Aorta (tissue), 5 donors: ENCODE data around the gene CCDC92B. TPM values are rescaled to one million over a fixed set of nuclear protein-coding genes. Genes with fewer than 3 reads are reported as not detected.

ENCODE experiments used
- ATAC-seq: fragments of 200-7000 bp; cut with Tn5 transposase; one replicate; pipeline ENCODE4 v1.9.1; 2022; ENCODE audit warnings: moderate library complexity; ENCODE audit not compliant: low FRiP score
- DNase-seq, 2 donors: peaks; one replicate each; pipeline ENCODE4 v3.0.0-alpha.2; 2020
- H3K27ac ChIP-seq, 2 donors: one replicate each; pipeline ENCODE4 v1.5.1; 2013; ENCODE audit warnings: low read length in 2 of 2, mild to moderate bottlenecking in 2 of 2, moderate library complexity in 2 of 2, control low read depth in 1 of 2, inconsistent platforms in 1 of 2, low read depth in 1 of 2
- H3K27me3 ChIP-seq, 2 donors: one replicate each; pipeline ENCODE4 v1.6.1; 2013; ENCODE audit warnings: control low read depth in 1 of 2, low read length in 1 of 2, mild to moderate bottlenecking in 1 of 2, moderate library complexity in 1 of 2; ENCODE audit not compliant: insufficient read depth in 2 of 2, control insufficient read depth in 1 of 2
- H3K36me3 ChIP-seq, 2 donors: one replicate each; pipeline ENCODE4 v1.6.1; 2013; ENCODE audit warnings: control low read depth in 1 of 2, low read length in 1 of 2, mild to moderate bottlenecking in 1 of 2; ENCODE audit not compliant: insufficient read depth in 2 of 2, control insufficient read depth in 1 of 2
- H3K4me1 ChIP-seq, 2 donors: one replicate each; pipeline ENCODE4 v1.6.1; 2013; ENCODE audit warnings: low read length in 2 of 2, control low read depth in 1 of 2, mild to moderate bottlenecking in 1 of 2, moderate library complexity in 1 of 2; ENCODE audit not compliant: insufficient read depth in 2 of 2, control insufficient read depth in 1 of 2
- H3K4me3 ChIP-seq, 2 donors: one replicate each; pipeline ENCODE4 v1.5.1; 2013; ENCODE audit warnings: low read length in 2 of 2, control low read depth in 1 of 2, mild to moderate bottlenecking in 1 of 2
- H3K9me3 ChIP-seq: one replicate; pipeline ENCODE4 v1.6.1; 2013; ENCODE audit warnings: mild to moderate bottlenecking, low read length; ENCODE audit not compliant: control insufficient read depth
- WGBS, 2 donors: extraction: QIAGEN DNeasy Blood & Tissue Kit; methylation state at CpG; one replicate each; pipeline ENCODE4 v1.1.7; 2013; 5-methylcytosine and 5-hydroxymethylcytosine counted together
- intact Hi-C, 2 donors: fragments of 100-400 bp; cut with DNase I; formaldehyde crosslinking; loops; one replicate each; pipeline versions ENCODE4 v1.14.2 to v1.15.0; 2022
- polyA plus RNA-seq, 2 donors: library from polyadenylated mRNA; stranded (reverse); fragments of 200-250 nt; gene quantifications; one replicate each; pipeline ENCODE4 v1.2.3, GENCODE V29; 2013
- total RNA-seq, 2 donors: library from RNA; stranded (reverse); fragmentation: NEBNext Ultra II Directional; extraction: Animal tissue kit (Norgen Biotek cat#: 25700); gene quantifications; one replicate each; pipeline ENCODE4 v1.2.1, GENCODE V29; 2021
- donor health status: healthy with polysubstance abuse.
- donor health status: Bipolar disorder and iron deficiency.
- donor health status: DM: no; HTN: no; CAD: no.
- donor health status: DM: no; HTN: no; CAD: no.
- donor health status: DM: yes; HTN: yes; CAD: no.

Gene CCDC92B
- total and polyA plus RNA-seq, 4 donors = 0.18 TPM; not detected in 3

DNA sequence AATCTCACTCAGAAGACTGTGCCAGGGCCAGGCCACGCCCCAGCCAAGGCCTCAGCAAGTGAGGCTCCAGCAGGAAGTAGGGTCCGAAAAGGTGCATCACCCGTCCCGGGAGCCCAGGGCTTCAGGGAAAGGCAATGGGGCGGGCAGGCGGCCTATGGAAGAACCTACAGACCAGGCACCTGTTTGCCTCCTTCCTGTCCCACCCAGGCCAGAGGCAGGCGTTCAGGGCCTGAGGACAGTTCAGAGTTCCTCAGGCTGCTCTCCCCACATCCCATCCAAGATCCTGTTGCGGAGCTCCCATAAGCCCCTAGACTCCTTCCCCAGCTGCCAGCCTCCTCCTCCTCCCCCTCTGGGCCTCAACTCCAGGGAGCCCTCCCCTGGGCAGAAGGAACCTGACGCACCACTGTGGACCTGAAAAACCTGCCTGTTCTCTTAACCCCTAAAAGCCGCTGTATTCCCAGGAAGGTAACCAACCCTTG lies 40.2 kb downstream of the CCDC92B start:
- Histone ChIP-seq H3K36me3 (no peaks in the 10 kb centered on the region), H3K9me3 (no peaks in the 10 kb centered on the region), H3K27ac (peak overlapping the region in 1 of 2 donors; percentile 33), H3K27me3 (no peaks in the 10 kb centered on the region), H3K4me1 (peaks cover 0 to 2% of the 10 kb centered on the region in 2 donors), H3K4me3 (no peak overlapping the region)
- ATAC-seq (no peak), DNase-seq (peak in 1 of 2 donors; percentile 60)
- WGBS, 2 donors = 29 to 30% methylated on average over 10 of the region's 10 CpGs
- intact Hi-C loops = no loop called here

- intact Hi-C loops = no loop called here
- Histone ChIP-seq H3K27ac (peak overlapping the region in 1 of 2 donors; percentile 33), H3K36me3 (no peaks in the 10 kb centered on the region), H3K27me3 (no peaks in the 10 kb centered on the region), H3K4me1 (peaks cover 0 to 2% of the 10 kb centered on the region in 2 donors), H3K4me3 (no peak overlapping the region), H3K9me3 (no peaks in the 10 kb centered on the region)
- 48 to 50% methylated on average over 18 to 21 of the region's 21 CpGs for WGBS, 2 donors
- ATAC-seq = no peak
- peak in 1 of 2 donors; percentile 49 for DNase-seq
Observed at GRCh38 chr17:2708585-2709182, 40.8 kb downstream of the CCDC92B start.

DNA sequence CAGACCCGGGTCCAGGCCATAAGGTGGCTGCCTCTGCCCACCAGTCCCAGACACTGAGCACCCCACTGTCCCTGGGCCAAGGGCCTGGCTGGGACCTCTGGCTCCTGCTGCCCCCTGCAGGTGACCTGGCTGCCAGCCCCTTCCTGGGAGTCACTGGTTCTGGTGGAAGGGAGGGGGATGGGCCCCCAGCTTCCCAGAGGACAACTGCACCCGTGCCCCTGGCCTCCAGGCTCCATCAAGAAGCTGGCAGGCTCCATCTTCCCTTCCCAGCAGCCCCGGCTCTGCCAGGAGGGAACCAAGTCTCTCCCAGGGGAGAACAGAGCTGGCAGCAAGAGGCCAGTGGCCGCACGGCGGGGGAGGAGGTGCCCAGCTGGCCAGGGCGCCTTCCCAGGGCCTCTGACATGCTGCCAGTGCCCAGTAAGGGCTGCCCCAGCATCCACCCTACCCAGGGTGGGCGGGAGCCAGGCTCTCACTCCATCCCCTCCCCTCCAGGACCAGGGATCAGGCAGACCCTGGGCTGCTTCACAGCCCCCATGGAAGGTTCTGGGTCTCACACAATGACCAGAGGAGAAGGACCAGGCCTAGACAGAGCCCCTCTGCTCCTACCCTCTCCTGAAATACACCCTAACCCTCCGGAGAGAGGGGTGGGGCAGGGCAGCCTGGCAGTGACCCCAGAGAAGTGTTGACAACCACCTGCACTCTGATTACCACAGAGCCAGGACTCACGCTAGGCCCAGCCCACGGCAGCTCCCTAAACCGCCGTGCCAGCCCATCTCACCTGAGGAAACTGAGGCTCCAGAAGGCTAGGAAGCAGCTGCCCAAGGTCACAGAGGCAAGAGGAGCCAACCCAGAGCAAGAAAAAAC lies 41.5 kb downstream of the CCDC92B start:
- no peak overlapping the region for H3K4me3 ChIP-seq
- H3K27ac ChIP-seq = peak overlapping the region in 1 of 2 donors; percentile 13
- peaks cover 0 to 2% of the 10 kb centered on the region in 2 donors for H3K4me1 ChIP-seq
- 17% methylated on average over 12 to 13 of the region's 13 CpGs for WGBS, 2 donors
- intact Hi-C loops = no loop called here
- H3K9me3 ChIP-seq = no peaks in the 10 kb centered on the region
- ATAC-seq = peak; percentile 47
- DNase-seq = peak; percentile 84 to 91
- peaks cover 0 to 3% of the 10 kb centered on the region in 2 donors for H3K36me3 ChIP-seq
- no peaks in the 10 kb centered on the region for H3K27me3 ChIP-seq

- 65 to 68% methylated on average over 17 to 21 of the region's 21 CpGs for WGBS, 2 donors
- no peak overlapping the region for H3K4me3 ChIP-seq
- peaks cover 0 to 7% of the 10 kb centered on the region in 2 donors for H3K36me3 ChIP-seq
- intact Hi-C loops = no loop called here
- no peaks in the 10 kb centered on the region for H3K27me3 ChIP-seq
- H3K4me1 ChIP-seq = peaks cover 0 to 2% of the 10 kb centered on the region in 2 donors
- DNase-seq (peak; percentile 39 to 55), ATAC-seq (no peak)
- no peak overlapping the region for H3K27ac ChIP-seq
- H3K9me3 ChIP-seq = no peaks in the 10 kb centered on the region
Observed at GRCh38 chr17:2706911-2707510, 42.4 kb downstream of the CCDC92B start.

DNA sequence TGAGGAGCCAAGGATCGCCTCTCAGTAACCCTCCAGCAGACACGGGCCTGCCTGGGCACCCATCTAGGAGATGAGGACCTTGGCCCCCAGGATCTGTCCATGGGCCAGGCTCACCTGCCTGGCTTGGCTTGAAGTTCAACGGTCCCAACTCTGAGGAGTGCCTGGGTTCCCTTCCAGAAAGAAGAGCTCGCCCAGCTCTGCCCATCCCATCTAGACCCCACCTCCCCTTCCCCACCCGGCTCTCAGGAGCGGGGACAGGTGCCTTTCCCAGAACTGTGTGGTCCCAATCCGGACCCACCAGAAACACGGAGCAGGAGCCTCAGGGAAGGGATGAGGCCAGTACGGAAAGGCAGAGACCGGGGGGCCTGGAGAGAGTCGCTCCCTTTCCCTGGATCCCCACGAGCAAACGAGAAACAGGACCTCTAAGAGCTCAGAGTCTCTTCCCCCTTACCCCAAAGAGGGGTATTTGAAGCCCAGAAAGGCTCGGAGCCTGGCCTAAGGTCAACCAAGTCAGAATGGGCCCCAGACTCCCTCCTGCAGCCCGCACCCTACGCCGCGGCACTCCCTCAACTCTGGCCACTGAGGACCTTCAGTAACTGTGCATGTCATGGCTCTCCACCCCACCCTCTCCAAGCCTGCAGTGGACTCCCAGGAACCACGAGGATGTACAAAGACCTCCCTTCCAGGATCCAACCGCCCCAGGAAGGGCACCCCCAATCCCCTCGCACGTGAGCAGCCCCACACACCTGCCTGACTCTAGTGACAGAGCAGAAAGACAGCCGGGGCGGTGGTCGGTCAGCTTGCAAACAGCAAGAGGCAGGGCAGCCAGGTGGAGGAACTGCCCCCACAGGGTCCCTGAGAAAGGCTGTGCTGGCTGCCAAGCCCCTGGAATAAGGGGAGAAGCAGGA lies 43.3 kb downstream of the CCDC92B start:
- Histone ChIP-seq H3K27me3 (no peaks in the 10 kb centered on the region), H3K9me3 (no peaks in the 10 kb centered on the region), H3K4me1 (peaks cover 0 to 2% of the 10 kb centered on the region in 2 donors), H3K36me3 (peaks cover 0 to 8% of the 10 kb centered on the region in 2 donors), H3K4me3 (no peak overlapping the region), H3K27ac (no peak overlapping the region)
- peak; percentile 39 to 70 for DNase-seq
- no peak for ATAC-seq
- intact Hi-C loops = no loop called here
- WGBS, 2 donors = 89 to 90% methylated on average over 25 of the region's 25 CpGs

DNA sequence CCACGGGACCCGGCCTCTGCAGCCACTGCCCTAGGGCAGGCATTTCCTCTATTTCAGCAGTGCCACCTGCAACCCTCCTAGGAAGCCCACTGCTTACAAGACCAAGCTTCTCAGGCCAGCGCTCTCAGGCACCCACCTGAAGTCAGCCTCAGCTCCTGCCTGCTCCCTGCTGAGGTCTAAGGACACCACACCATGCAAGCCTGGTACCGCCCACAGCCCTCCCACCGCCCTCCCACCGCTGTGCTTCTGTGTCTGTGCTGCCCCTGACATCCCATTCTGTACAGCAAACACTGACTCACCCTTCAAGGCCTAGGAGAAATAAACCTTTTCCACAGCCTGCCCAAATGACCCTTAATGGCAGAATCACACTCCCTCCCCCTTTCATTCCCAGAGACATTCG lies 44.2 kb downstream of the CCDC92B start:
- Histone ChIP-seq H3K36me3 (peaks cover 0 to 10% of the 10 kb centered on the region in 2 donors), H3K4me1 (peaks cover 0 to 2% of the 10 kb centered on the region in 2 donors), H3K9me3 (no peaks in the 10 kb centered on the region), H3K27me3 (no peaks in the 10 kb centered on the region), H3K27ac (no peak overlapping the region), H3K4me3 (no peak overlapping the region)
- WGBS, 2 donors = 85 to 91% methylated on average over 7 of the region's 7 CpGs
- intact Hi-C loops = no loop called here
- ATAC-seq (no peak), DNase-seq (peak; percentile 18 to 43)

GRCh38 chr17:2704890-2705248 lies 44.6 kb downstream of the CCDC92B start:
- 68 to 74% methylated on average over 4 of the region's 4 CpGs for WGBS, 2 donors
- peaks cover 0 to 2% of the 10 kb centered on the region in 2 donors for H3K4me1 ChIP-seq
- H3K27ac ChIP-seq = no peak overlapping the region
- intact Hi-C loops = no loop called here
- H3K27me3 ChIP-seq = no peaks in the 10 kb centered on the region
- H3K36me3 ChIP-seq = peaks cover 0 to 10% of the 10 kb centered on the region in 2 donors
- no peaks in the 10 kb centered on the region for H3K9me3 ChIP-seq
- no peak for ATAC-seq
- DNase-seq = peak; percentile 27 to 32
- H3K4me3 ChIP-seq = no peak overlapping the region
